GM04503 (cell line): ENCODE measurements around the gene C22orf23.

Experiments
- DNase-seq: peaks from one replicate; pipeline ENCODE4 v3.0.0-alpha.2; 2012; ENCODE audit warnings: low read depth

Gene C22orf23

DNA sequence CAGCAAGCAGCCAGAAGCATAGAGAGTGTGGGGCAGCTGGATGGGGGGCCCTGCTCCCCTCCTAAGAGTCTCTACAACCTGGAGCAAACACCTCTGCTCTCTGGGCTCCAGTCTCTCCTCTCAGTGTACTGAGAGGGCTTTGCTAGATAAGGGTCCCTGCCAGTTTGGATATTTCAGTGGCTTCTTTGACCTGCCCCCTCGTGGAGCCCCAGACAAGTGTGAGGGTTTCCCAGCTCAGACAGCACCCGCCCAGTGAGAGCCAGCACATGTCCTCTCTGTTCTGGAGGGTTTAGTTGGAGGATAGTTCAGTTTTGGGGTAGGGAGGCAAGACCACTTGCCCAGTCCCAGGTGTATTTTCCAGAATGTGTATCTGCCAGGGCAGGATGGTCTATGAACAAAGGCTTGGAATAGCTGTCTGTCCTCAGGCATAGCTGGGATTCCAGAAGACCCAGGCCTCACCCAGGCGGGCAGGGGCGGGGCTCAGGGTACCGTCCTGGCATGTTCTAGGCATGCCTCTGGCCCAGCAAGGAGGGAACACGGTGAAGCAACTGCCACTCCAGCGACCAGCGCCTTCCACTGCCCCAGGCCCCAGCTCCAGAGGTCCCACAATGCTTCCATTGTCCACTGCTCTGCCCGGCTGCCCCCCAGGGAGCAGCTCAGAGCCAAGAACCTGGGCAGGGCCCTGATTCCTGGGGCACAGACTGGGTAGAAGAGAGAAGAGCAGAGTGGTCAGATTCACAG is 54.8 kb downstream of the C22orf23 start:
- DNase-seq, result no peak

DNA sequence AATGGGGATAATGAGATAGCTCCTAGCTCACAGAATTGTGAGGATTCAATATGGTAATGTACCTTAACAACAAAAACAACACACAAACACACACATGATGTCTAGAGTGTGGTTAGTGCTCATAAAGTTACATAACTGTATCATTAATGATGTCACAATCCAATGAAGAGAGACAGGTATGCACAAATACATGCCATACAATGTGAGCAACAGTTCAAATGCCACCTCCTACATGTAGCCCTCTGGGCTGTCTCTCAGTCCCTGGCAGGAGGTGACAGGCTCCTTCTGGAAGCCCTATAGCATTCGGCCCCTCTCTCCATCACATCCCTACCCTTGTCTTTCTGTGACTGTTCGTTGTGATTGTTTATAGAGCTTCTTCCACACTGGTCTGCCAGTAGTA is 55.6 kb downstream of the C22orf23 start:
- DNase-seq, result no peak

DNA sequence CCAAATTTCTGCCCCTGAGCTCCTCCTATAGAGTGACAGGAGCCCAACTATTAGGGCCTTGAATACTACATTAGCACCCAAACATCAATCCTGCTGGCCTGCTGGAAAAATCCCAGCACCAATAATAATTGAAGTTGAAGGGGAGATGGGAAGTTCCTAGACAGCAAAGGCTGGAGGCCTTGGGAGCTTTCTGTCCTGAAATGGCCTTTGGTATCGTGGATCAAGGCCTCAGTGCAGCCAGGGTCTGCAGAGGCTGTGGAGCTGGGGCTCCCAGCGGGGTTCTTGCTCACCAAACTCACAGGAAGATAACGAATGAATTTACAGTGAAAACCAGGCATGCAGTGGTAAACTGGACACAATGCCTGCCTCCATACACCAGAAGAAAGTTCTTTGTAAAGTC is 56.5 kb downstream of the C22orf23 start:
- no peak for DNase-seq

DNA sequence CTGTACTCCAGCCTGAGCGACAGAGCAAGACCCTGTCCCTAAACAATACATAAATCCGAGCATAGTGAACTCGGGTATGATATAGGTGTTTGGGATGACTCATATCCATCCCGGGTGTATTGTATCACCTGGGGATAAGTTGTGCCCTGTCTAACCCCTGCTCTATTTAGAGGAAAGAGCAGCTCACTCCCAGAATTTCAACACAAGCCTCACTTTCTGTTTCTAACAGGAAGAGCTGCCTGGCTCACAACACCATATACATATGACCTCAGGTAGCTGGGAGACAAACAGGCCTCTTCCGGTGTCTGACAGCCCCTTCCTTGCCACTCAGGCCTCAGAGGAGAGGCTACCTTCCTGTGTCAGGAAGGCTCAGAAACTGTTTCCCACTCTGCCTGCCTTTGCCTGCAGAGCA is 57.2 kb downstream of the C22orf23 start:
- DNase-seq, result no peak

DNA sequence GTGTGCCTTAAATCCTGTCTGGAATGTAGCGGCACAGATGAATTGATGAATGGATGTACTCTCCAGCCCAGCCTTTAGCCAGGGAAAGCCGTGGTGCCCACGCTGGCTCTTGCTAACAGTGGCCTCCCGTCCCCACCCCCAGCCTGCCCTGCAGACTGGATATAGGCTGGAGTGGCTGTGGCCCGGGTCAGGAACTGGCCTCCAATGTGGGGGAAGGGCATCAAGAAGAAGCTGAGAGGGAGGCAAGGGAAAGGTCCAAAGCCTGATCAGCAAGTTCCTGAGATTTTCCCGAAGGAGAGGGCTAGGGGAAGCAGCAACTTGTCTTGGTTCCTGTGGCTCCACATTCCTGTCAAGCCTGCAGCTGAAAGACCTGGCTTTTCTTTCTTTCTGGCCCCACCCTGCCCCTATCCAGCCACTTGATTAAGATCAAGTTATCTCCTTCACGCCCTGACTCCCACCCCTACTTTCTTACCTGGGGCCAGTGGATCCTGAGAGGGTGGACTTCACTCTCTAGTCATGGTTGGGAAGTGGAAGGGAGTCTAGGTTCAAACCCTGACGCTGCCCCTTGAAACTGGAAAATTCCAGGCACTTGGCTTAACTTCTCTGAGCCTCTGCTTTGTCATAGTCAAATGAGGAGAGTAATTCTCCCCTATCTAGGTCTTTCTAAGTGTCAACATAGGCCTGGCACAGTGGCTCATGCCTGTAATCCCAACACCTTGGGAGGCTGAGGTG is 58.3 kb downstream of the C22orf23 start:
- no peak for DNase-seq

DNA sequence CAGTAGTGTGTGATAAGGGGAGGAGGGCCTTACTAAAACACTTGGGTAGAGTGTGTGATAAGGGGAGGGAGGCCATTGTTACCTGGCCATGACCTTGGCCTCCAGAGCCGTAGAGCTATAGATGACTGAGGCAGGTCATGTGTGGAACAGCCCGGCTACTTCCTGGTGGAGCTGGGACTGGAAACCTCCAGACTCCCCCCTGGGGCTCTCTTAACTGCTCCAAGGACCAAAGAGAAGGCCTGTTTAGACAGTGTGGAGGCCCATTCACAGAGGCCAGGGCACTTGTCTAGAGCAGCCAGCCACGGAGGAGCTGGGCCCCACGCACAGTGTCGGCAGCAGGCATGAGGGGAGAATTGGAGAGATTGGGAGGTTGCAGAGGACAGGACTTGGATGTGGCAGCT is 59.8 kb downstream of the C22orf23 start:
- no peak for DNase-seq
